HG03558 (cell line): ENCODE measurements around the gene URAD.
"Not testable (repeated sequence)": the region's sequence is repeated elsewhere in the genome, so short reads cannot be mapped to it uniquely, and the experiment has no call there.

Experiments
- ATAC-seq: cut with Tn5 transposase; IDR thresholded peaks from one replicate; pipeline ENCODE4 v1.9.1; 2021; ENCODE audit warnings: moderate number of reproducible peaks; ENCODE audit not compliant: unreplicated experiment; ENCODE audit errors: extremely low read depth

The URAD gene

GRCh38 chr13:27971776-27972477 is 16.6 kb downstream of the URAD start:
- no peak for ATAC-seq

- ATAC-seq = no peak
Observed at GRCh38 chr13:27971236-27971645, 17.3 kb downstream of the URAD start.

- no peak for ATAC-seq
Observed at GRCh38 chr13:27970382-27971235, 17.9 kb downstream of the URAD start.

GRCh38 chr13:27969866-27970229 is 18.6 kb downstream of the URAD start:
- ATAC-seq = no peak

GRCh38 chr13:27969082-27969865 is 19.2 kb downstream of the URAD start, which contains the start of gene CDX2:
Gene CDX2, minus strand, starts transcription at chr13:27969315. Its CDS starts 309 bp downstream, at chr13:27969006.
- no peak for ATAC-seq

- no peak for ATAC-seq
Observed at GRCh38 chr13:27968316-27969081, 20.0 kb downstream of the URAD start.

GRCh38 chr13:27967736-27968315 is 20.7 kb downstream of the URAD start:
- ATAC-seq = no peak

GRCh38 chr13:27967203-27967735 is 21.2 kb downstream of the URAD start:
- no peak for ATAC-seq

- no peak for ATAC-seq
Observed at GRCh38 chr13:27966641-27967202, 21.8 kb downstream of the URAD start.

- ATAC-seq = no peak
Observed at GRCh38 chr13:27965740-27966640, 22.5 kb downstream of the URAD start.

GRCh38 chr13:27965343-27965739 is 23.2 kb downstream of the URAD start:
- ATAC-seq = no peak

GRCh38 chr13:27964741-27965323 is 23.7 kb downstream of the URAD start:
- no peak for ATAC-seq

- not testable (repeated sequence) for ATAC-seq
Observed at GRCh38 chr13:27964206-27964605, 24.3 kb downstream of the URAD start.

- no peak for ATAC-seq
Observed at GRCh38 chr13:27963491-27963890, 25.0 kb downstream of the URAD start.

GRCh38 chr13:27962982-27963381 is 25.5 kb downstream of the URAD start:
- ATAC-seq = no peak

- ATAC-seq = no peak
Observed at GRCh38 chr13:27962128-27962841, 26.2 kb downstream of the URAD start.
